Psoas muscle (tissue), 8 donors: ENCODE results near the gene CSNK1G1. TPM values are rescaled to one million over a fixed set of nuclear protein-coding genes. Genes with fewer than 3 reads are reported as not detected.

Source experiments
- ATAC-seq, 4 donors: fragments of 200-7000 bp; cut with Tn5 transposase; one replicate each; pipeline ENCODE4 v1.9.1; 2020; ENCODE audit warnings: moderate library complexity in 3 of 4, mild to moderate bottlenecking in 2 of 4
- DNase-seq, 2 donors: peaks; one replicate each; pipeline ENCODE4 v3.0.0-alpha.2; 2020
- H3K27ac ChIP-seq: fragments of 200-600 bp; one replicate; pipeline ENCODE4 v1.8.0; 2022
- H3K27me3 ChIP-seq, 3 donors: fragments of 200-600 bp in 1 of 3; one replicate each; pipeline versions ENCODE4 v1.6.1 to v1.8.0; 2013 to 2022; ENCODE audit warnings: low read length in 2 of 3, mild to moderate bottlenecking in 2 of 3, moderate library complexity in 1 of 3; ENCODE audit not compliant: insufficient read depth in 3 of 3
- H3K36me3 ChIP-seq, 2 donors: fragments of 200-600 bp in 1 of 2; one replicate each; pipeline versions ENCODE4 v1.6.1 to v1.8.0; 2013 to 2022; ENCODE audit warnings: low read depth in 1 of 2, mild to moderate bottlenecking in 1 of 2, moderate library complexity in 1 of 2; ENCODE audit not compliant: insufficient read depth in 1 of 2
- H3K4me1 ChIP-seq: fragments of 200-600 bp; one replicate; pipeline ENCODE4 v1.8.0; 2022
- H3K4me3 ChIP-seq: fragments of 200-600 bp; one replicate; pipeline ENCODE4 v1.8.0; 2022; ENCODE audit warnings: mild to moderate bottlenecking
- H3K9me3 ChIP-seq: fragments of 200-600 bp; one replicate; pipeline ENCODE4 v1.8.0; 2022
- CTCF ChIP-seq: fragments of 200-600 bp; IDR thresholded peaks from one replicate; pipeline ENCODE4 v1.8.0; 2022; ENCODE audit warnings: antibody characterized with exemption
- WGBS, 3 donors: extraction: QIAGEN DNeasy Blood & Tissue Kit; methylation state at CpG; one replicate each; pipeline versions ENCODE4 v1.1.6 to v1.1.7; 2013; 5-methylcytosine and 5-hydroxymethylcytosine counted together
- intact Hi-C, 2 donors: fragments of 100-400 bp; cut with DNase I; formaldehyde crosslinking; loops; one replicate each; pipeline versions ENCODE4 v1.11.0 to v1.14.2; 2022
- polyA plus RNA-seq, 3 donors: library from polyadenylated mRNA; stranded (reverse); fragments of 200-250 nt; gene quantifications; one replicate each; pipeline ENCODE4 v1.2.3, GENCODE V29; 2013
- total RNA-seq, 4 donors: library from RNA; stranded (reverse); fragmentation: NEBNext Ultra II Directional in 2 of 4; extraction: Animal tissue kit (Norgen Biotek cat#: 25700) in 2 of 4; gene quantifications; one replicate each; pipeline versions ENCODE4 v1.2.1 to v1.2.4, GENCODE V29; 2021 to 2023
- donor health status: healthy with polysubstance abuse.
- donor health status: DM: no; HTN: no; CAD: no; lungs with moderate emphysema.
- donor health status: Bipolar disorder and iron deficiency.
- donor health status: healthy.
- donor health status: DM: yes; HTN: yes; CAD: no.
- donor health status: DM: no; HTN: no; CAD: no.
- donor health status: DM: no; HTN: no; CAD: no.
- donor health status: DM: yes; HTN: yes; CAD: no.

CSNK1G1 gene
- total and polyA plus RNA-seq, 7 donors, result 1.9 to 9.6 (median 7.1) TPM

- Histone ChIP-seq H3K9me3 (no peaks in the 10 kb centered on the region), H3K27me3 (no peaks in the 10 kb centered on the region), H3K27ac (no peak overlapping the region), H3K4me3 (no peak overlapping the region), H3K36me3 (peaks cover 6 to 33% of the 10 kb centered on the region in 2 donors), H3K4me1 (no peaks in the 10 kb centered on the region)
- no peak for TF ChIP-seq CTCF
- intact Hi-C loops, result no loop called here
- 96 to 97% (median 97%) methylated on average over 5 of the region's 5 CpGs for WGBS, 3 donors
- DNase-seq, result no peak
- ATAC-seq, result no peak
Observed at GRCh38 chr15:64191971-64192830, 163.8 kb downstream of the CSNK1G1 start.

DNA sequence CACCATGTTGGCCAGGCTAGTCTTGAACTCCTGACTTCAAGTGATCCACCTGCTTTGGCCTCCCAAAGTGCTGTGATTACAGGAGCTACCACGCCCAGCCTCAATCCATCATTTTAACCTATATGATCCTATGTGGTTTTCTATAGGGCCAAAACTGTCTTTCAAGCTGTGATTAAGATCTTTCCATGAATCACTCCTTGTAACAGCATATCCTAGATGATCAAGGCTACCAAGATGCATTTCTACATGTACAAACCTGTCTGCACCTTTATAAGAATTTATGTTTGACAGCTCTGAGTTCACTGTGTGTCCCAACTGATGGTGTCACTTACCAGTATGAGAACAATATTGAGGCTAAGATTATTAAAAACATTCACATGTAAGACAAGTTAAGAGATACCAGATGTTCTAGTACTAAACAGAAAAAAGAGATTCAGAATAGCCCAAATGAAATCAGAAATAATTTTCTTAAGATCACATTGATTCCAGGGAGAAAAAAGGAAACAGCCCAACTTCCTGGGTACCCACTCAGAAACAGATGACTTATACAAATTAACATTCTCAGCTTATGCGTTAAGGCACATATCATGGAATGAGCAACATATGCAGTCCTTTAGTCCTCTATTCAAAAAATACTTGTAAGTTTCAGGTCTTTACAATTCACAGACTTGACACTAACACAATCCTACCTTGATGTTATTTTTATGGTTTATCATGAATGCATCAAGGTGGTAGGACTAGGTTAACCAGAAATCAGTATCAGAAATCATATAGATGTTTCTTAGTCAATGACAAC, 168.4 kb downstream of the CSNK1G1 start:
- Histone ChIP-seq H3K4me3 (no peak overlapping the region), H3K9me3 (no peaks in the 10 kb centered on the region), H3K36me3 (peaks cover 0 to 26% of the 10 kb centered on the region in 2 donors), H3K4me1 (no peaks in the 10 kb centered on the region), H3K27me3 (no peaks in the 10 kb centered on the region), H3K27ac (no peak overlapping the region)
- TF ChIP-seq CTCF, result no peak
- WGBS, 3 donors, result 93 to 94% (median 94%) methylated on average over 2 of the region's 2 CpGs
- ATAC-seq, result no peak
- intact Hi-C loops, result no loop called here
- no peak for DNase-seq

- WGBS, 3 donors, result 82 to 90% (median 89%) methylated on average over 9 of the region's 9 CpGs
- ATAC-seq, result no peak
- DNase-seq, result no peak
- no peak for TF ChIP-seq CTCF
- Histone ChIP-seq H3K9me3 (no peaks in the 10 kb centered on the region), H3K36me3 (peaks cover 0 to 36% of the 10 kb centered on the region in 2 donors), H3K4me1 (no peaks in the 10 kb centered on the region), H3K4me3 (no peak overlapping the region), H3K27ac (no peak overlapping the region), H3K27me3 (no peaks in the 10 kb centered on the region)
- intact Hi-C loops, result no loop called here
Observed at GRCh38 chr15:64185146-64185911, 170.6 kb downstream of the CSNK1G1 start.

GRCh38 chr15:64182859-64183370, 173.1 kb downstream of the CSNK1G1 start:
- DNase-seq, result no peak
- WGBS, 3 donors, result 77 to 80% (median 79%) methylated on average over 4 of the region's 4 CpGs
- Histone ChIP-seq H3K27ac (no peak overlapping the region), H3K4me3 (no peak overlapping the region), H3K36me3 (peaks cover 0 to 46% of the 10 kb centered on the region in 2 donors), H3K9me3 (no peaks in the 10 kb centered on the region), H3K27me3 (no peaks in the 10 kb centered on the region), H3K4me1 (no peaks in the 10 kb centered on the region)
- intact Hi-C loops, result no loop called here
- ATAC-seq, result no peak
- no peak for TF ChIP-seq CTCF
